ENCODE measurements around the gene MAGEB16.

The MAGEB16 gene

DNA sequence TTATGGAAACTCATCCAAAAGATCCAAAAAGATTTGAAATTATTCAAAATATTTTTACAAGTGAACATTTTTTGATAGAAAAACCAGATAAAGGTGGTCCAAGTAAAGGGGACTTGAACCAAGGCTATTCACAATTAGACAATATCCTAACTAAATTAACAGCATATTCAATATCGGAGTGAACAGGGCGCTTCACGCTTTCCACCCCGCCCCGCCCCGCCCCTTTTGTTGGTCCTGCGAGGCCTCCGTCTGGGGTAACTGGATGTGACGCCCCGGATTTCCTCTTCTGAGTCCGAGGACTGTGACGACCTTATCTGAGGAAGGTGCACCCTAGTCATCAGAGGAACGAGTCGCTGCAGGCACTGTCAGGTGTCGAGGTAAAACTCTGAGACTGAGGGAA, at the start of gene MAGEB16:
TSS of gene MAGEB16 (plus strand) at position 301 of the 400 bp plus-strand sequence. CDS start 3,855 bp downstream, outside the sequence.
- H2AFZ ChIP-seq (ENCODE audit: low read length) = no peak within 1 kb of the TSS
- no peak within 1 kb of the TSS for H3K9ac ChIP-seq (ENCODE audit: low read length)
- H3K4me3 ChIP-seq (ENCODE audit: low read depth, low read length, poor library complexity, severe bottlenecking) = no peak within 1 kb of the TSS
- no peaks in the 10 kb centered on the region for H4K20me1 ChIP-seq (ENCODE audit: insufficient read depth, low read length)
- no peaks in the 10 kb centered on the region for H3K36me3 ChIP-seq (ENCODE audit: insufficient read depth, low read length)
- no peaks in the 10 kb centered on the region for H3F3A ChIP-seq (ENCODE audit: insufficient read depth, low read length)
- no peak within 1 kb of the TSS for H3K4me2 ChIP-seq (ENCODE audit: low read length)
- H3K27ac ChIP-seq (ENCODE audit: low read depth, low read length, poor library complexity, severe bottlenecking) = no peak within 1 kb of the TSS
- no peaks in the 10 kb centered on the region for H3K9me2 ChIP-seq (ENCODE audit: low read depth, low read length)
- no peak for TF ChIP-seq EZH2 (IDR thresholded peaks at IDR 0.05; ENCODE audit: borderline replicate concordance, low read length)
- no peak for TF ChIP-seq CTCF (IDR thresholded peaks at IDR 0.05; ENCODE audit: low read length)
- no peaks in the 10 kb centered on the region for H3K79me2 ChIP-seq (ENCODE audit: insufficient read depth, low read length)
- no peaks in the 10 kb centered on the region for H3K9me3 ChIP-seq (ENCODE audit: low read length)
- no peaks in the 10 kb centered on the region for H3K27me3 ChIP-seq (ENCODE audit: insufficient read depth, low read length)
- H3K4me1 ChIP-seq (ENCODE audit: insufficient read depth, low read length, severe bottlenecking) = no peaks in the 10 kb centered on the region

- H3K79me2 ChIP-seq (ENCODE audit: insufficient read depth, low read length) = no peaks in the 10 kb centered on the region
- no peaks in the 10 kb centered on the region for H4K20me1 ChIP-seq (ENCODE audit: insufficient read depth, low read length)
- no peak overlapping the region for H3K27ac ChIP-seq (ENCODE audit: low read depth, low read length, poor library complexity, severe bottlenecking)
- TF ChIP-seq EZH2 (IDR thresholded peaks at IDR 0.05; ENCODE audit: borderline replicate concordance, low read length) (no peak), CTCF (IDR thresholded peaks at IDR 0.05; ENCODE audit: low read length) (no peak)
- no peaks in the 10 kb centered on the region for H3K36me3 ChIP-seq (ENCODE audit: insufficient read depth, low read length)
- H3K9me3 ChIP-seq (ENCODE audit: low read length) = no peaks in the 10 kb centered on the region
- H3K4me2 ChIP-seq (ENCODE audit: low read length) = no peak overlapping the region
- H2AFZ ChIP-seq (ENCODE audit: low read length) = no peak overlapping the region
- no peaks in the 10 kb centered on the region for H3K9me2 ChIP-seq (ENCODE audit: low read depth, low read length)
- no peaks in the 10 kb centered on the region for H3K4me1 ChIP-seq (ENCODE audit: insufficient read depth, low read length, severe bottlenecking)
- H3K27me3 ChIP-seq (ENCODE audit: insufficient read depth, low read length) = no peaks in the 10 kb centered on the region
- no peak overlapping the region for H3K4me3 ChIP-seq (ENCODE audit: low read depth, low read length, poor library complexity, severe bottlenecking)
- H3F3A ChIP-seq (ENCODE audit: insufficient read depth, low read length) = no peaks in the 10 kb centered on the region
- H3K9ac ChIP-seq (ENCODE audit: low read length) = no peak overlapping the region
Measured at GRCh38 chrX:35773958-35774564, 24.1 kb upstream of the MAGEB16 start.

DNA sequence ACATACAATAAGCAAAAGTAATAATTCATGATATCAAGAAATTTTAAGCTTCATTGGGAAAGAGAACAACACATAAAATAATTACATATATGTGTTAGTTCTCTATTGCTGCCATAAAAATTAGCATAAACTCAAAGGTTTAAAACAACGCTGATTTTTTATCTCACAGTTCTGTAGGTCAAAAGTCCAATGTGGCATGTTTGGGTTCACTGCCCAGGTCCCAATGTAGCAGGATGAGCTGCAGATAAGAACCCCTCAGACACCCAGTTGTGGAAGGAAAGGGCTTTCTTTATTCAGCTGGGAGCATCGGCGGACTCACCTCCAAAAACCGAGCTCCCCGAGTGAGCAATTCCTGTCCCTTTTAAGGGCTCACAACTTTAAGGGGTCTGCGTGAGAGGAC, 13.1 kb upstream of the MAGEB16 start:
- Histone ChIP-seq H2AFZ (ENCODE audit: low read length) (no peak overlapping the region), H3K4me1 (ENCODE audit: insufficient read depth, low read length, severe bottlenecking) (no peaks in the 10 kb centered on the region), H3K79me2 (ENCODE audit: insufficient read depth, low read length) (no peaks in the 10 kb centered on the region), H3K4me3 (ENCODE audit: low read depth, low read length, poor library complexity, severe bottlenecking) (no peak overlapping the region), H4K20me1 (ENCODE audit: insufficient read depth, low read length) (no peaks in the 10 kb centered on the region), H3K27me3 (ENCODE audit: insufficient read depth, low read length) (no peaks in the 10 kb centered on the region), H3K9ac (ENCODE audit: low read length) (no peak overlapping the region), H3K4me2 (ENCODE audit: low read length) (no peak overlapping the region), H3K9me3 (ENCODE audit: low read length) (no peaks in the 10 kb centered on the region), H3F3A (ENCODE audit: insufficient read depth, low read length) (no peaks in the 10 kb centered on the region), H3K9me2 (ENCODE audit: low read depth, low read length) (no peaks in the 10 kb centered on the region), H3K27ac (ENCODE audit: low read depth, low read length, poor library complexity, severe bottlenecking) (no peak overlapping the region), H3K36me3 (ENCODE audit: insufficient read depth, low read length) (no peaks in the 10 kb centered on the region)
- TF ChIP-seq CTCF (IDR thresholded peaks at IDR 0.05; ENCODE audit: low read length) (no peak), EZH2 (IDR thresholded peaks at IDR 0.05; ENCODE audit: borderline replicate concordance, low read length) (no peak)
